ENCODE measurements around the gene GHR.

DNA sequence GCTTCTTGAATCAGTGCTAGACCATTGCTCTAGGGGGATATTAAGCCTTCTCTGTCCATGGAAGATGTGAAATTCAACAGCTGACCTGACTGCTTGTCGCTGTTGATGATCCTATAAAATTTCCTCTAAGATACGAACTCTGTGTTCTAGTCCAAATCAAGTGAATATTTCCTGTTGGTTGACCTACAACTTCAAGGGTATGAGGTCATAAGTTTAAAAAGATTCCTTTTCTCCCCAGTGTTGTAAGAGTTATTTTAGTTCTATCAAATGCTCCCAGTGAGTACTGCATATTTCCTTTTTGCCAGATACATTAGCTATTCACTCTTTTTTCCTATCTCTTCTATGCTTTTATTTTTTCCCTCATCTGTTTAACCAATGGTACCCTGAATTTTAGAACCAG is 230.5 kb downstream of the GHR start:
- TF ChIP-seq, protein P1, sequence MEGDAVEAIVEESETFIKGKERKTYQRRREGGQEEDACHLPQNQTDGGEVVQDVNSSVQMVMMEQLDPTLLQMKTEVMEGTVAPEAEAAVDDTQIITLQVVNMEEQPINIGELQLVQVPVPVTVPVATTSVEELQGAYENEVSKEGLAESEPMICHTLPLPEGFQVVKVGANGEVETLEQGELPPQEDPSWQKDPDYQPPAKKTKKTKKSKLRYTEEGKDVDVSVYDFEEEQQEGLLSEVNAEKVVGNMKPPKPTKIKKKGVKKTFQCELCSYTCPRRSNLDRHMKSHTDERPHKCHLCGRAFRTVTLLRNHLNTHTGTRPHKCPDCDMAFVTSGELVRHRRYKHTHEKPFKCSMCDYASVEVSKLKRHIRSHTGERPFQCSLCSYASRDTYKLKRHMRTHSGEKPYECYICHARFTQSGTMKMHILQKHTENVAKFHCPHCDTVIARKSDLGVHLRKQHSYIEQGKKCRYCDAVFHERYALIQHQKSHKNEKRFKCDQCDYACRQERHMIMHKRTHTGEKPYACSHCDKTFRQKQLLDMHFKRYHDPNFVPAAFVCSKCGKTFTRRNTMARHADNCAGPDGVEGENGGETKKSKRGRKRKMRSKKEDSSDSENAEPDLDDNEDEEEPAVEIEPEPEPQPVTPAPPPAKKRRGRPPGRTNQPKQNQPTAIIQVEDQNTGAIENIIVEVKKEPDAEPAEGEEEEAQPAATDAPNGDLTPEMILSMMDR (IDR thresholded peaks at IDR 0.05) = no peak
- no peak for TF ChIP-seq POLR2A (IDR thresholded peaks at IDR 0.05)
